Thoracic aorta (tissue), 2 donors: ENCODE data around the gene SPINK9. TPM values are rescaled to one million over a fixed set of nuclear protein-coding genes. Genes with fewer than 3 reads are reported as not detected.

ENCODE experiments used
- ATAC-seq: fragments of 150-250 bp; one replicate; pipeline ENCODE4 v1.8.0; 2017; ENCODE audit warnings: low read depth; ENCODE audit not compliant: insufficient number of reproducible peaks, low FRiP score
- DNase-seq: peaks from one replicate; pipeline ENCODE4 v3.0.0-alpha.2; 2020; ENCODE audit warnings: low spot score
- H3K27ac ChIP-seq, 2 donors: fragments of 200-600 bp; sonication (generic); 1 replicate in 1 of 2; 2 replicates in 1 of 2; pipeline ENCODE4 v1.5.1; 2016; ENCODE audit warnings: mild to moderate bottlenecking in 2 of 2, moderate library complexity in 2 of 2
- H3K27me3 ChIP-seq: fragments of 200-600 bp; sonication (generic); replicated peaks from 2 replicates; pipeline ENCODE4 v1.6.0; 2016; ENCODE audit warnings: mild to moderate bottlenecking; ENCODE audit not compliant: insufficient read depth
- H3K36me3 ChIP-seq: fragments of 200-600 bp; sonication (generic); one replicate; pipeline ENCODE4 v1.5.1; 2016
- H3K4me1 ChIP-seq, 2 donors: fragments of 200-600 bp; sonication (generic); 1 replicate in 1 of 2; 2 replicates in 1 of 2; pipeline versions ENCODE4 v1.5.1 to v1.6.0; 2016; ENCODE audit warnings: low read depth in 2 of 2, mild to moderate bottlenecking in 1 of 2; ENCODE audit not compliant: control insufficient read depth in 1 of 2
- H3K4me3 ChIP-seq: fragments of 200-600 bp; sonication (generic); 2 replicates; pipeline ENCODE4 v1.5.1; 2016; ENCODE audit warnings: mild to moderate bottlenecking
- H3K9me3 ChIP-seq: fragments of 200-600 bp; sonication (generic); 2 replicates; pipeline ENCODE4 v1.5.1; 2016
- total RNA-seq, 2 donors: library from RNA; depleted of rRNA; stranded (reverse); fragments of >200 nt; gene quantifications; one replicate each; pipeline versions ENCODE4 v1.1.0 to v1.2.3, GENCODE V29; 2016
- TF ChIP-seq, protein P1 (sequence below): fragments of 200-600 bp; sonication (generic); IDR thresholded peaks from one replicate; pipeline ENCODE4 v1.5.1; 2019; ENCODE audit warnings: antibody characterized with exemption

SPINK9 gene
- total RNA-seq, 2 donors from 2014 or later, result not detected

DNA sequence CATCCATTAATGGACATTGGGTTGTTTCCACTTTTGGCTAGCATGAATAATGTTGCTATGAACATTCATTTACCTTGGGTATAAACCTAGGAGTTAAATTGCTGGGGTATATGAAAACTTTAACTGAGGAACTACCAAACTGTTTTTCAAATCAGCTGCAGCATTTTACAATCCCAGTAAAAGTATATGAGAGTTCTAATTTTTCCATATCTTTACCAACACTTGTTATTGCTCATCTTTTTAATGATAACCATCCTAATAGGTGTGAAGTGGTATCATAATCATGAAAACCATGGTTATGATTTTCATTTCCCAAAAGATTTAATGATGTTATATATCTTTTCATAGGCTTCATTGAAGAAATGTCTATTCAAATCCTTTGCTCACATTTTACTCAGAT, 32.9 kb downstream of the SPINK9 start:
- ATAC-seq (no peak), DNase-seq (no peak)
- Histone ChIP-seq H3K4me1 (no peaks in the 10 kb centered on the region), H3K36me3 (no peaks in the 10 kb centered on the region), H3K9me3 (peaks cover 6% of the 10 kb centered on the region), H3K27ac (no peak overlapping the region), H3K4me3 (no peak overlapping the region), H3K27me3 (no peaks in the 10 kb centered on the region)
- TF ChIP-seq, protein P1, sequence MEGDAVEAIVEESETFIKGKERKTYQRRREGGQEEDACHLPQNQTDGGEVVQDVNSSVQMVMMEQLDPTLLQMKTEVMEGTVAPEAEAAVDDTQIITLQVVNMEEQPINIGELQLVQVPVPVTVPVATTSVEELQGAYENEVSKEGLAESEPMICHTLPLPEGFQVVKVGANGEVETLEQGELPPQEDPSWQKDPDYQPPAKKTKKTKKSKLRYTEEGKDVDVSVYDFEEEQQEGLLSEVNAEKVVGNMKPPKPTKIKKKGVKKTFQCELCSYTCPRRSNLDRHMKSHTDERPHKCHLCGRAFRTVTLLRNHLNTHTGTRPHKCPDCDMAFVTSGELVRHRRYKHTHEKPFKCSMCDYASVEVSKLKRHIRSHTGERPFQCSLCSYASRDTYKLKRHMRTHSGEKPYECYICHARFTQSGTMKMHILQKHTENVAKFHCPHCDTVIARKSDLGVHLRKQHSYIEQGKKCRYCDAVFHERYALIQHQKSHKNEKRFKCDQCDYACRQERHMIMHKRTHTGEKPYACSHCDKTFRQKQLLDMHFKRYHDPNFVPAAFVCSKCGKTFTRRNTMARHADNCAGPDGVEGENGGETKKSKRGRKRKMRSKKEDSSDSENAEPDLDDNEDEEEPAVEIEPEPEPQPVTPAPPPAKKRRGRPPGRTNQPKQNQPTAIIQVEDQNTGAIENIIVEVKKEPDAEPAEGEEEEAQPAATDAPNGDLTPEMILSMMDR, result no peak

DNA sequence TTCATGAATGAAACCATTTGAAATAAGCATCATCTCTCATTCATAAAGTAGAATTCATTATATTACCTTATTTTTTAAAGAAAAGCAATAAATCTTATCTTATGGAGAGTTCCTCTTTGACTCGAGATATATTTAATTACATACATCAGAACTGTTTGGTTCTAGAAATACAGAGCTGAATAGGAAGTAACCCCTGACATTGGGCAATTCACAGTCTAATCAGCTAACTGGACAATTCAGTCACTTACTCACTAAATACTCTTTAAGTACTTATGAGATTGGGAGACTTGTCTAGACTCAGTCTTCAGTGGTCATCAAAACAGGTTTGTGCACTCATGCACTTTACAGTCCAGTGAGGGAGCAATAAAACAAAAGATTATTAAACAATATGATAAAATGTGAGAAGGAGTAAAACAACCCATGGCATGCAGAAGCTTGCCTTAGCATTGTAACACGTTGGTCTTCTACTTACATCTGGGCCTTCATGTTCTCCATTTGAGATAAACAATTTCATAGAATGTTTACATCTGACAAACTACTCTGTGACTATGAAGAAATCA, 36.9 kb downstream of the SPINK9 start:
- no peak overlapping the region for H3K4me3 ChIP-seq
- H3K4me1 ChIP-seq, result no peaks in the 10 kb centered on the region
- H3K9me3 ChIP-seq, result peaks cover 6% of the 10 kb centered on the region
- no peak overlapping the region for H3K27ac ChIP-seq
- H3K27me3 ChIP-seq, result no peaks in the 10 kb centered on the region
- no peaks in the 10 kb centered on the region for H3K36me3 ChIP-seq
- DNase-seq (no peak), ATAC-seq (no peak)
- TF ChIP-seq, protein P1, result no peak

DNA sequence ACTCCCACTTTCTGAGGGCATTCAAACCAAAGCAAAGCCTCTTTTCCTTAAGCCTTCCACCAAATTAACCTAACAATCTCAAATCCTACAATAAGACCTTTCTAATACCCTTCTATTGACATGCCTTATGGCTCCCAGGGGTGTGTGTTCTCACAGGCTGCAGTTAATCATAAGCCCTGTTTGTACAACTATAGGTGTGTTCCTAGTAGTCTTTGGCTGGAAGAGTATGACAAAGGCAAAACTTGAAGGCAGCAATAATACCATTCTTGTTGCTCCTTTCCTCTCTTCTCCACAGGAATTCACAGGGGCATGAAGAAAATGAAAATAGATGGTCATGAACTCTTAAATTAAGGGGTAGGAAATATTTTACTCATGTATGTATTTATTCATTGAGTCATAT, 37.5 kb downstream of the SPINK9 start:
- H3K9me3 ChIP-seq, result peaks cover 6% of the 10 kb centered on the region
- no peaks in the 10 kb centered on the region for H3K36me3 ChIP-seq
- TF ChIP-seq, protein P1, result no peak
- no peaks in the 10 kb centered on the region for H3K4me1 ChIP-seq
- no peaks in the 10 kb centered on the region for H3K27me3 ChIP-seq
- H3K4me3 ChIP-seq, result no peak overlapping the region
- ATAC-seq (no peak), DNase-seq (no peak)
- no peak overlapping the region for H3K27ac ChIP-seq

DNA sequence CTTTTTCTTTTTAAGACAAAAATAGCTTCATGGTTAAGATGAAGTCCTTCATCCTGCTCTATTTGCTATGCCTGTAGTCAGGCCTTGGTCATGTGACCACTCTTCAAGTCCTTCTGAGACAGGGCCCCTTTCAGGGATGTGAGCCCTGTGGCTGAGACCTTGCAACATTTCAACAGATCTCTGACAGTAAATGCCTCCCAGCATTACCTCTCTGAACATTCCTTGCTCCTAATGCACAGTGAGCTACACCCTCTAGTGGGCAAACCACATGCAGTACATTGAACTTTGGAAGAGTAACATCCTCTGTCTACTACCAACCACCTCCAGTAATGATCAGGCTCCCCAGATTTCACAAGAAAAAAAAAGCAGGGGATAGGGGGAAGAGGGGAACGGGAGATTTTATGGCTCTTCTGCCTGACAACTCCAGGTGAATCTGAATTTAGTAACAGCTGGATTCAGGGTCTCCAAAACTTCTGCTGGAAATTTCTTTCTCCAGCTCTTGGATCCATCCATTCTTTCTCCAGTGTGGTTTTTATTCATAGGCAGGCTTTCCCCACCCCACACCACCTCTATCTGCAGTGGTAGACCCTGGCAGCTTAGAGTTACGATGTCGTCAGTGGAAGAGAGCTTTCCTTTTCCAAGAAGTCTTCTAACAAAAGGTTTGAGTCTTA, 39.5 kb downstream of the SPINK9 start:
- H3K27me3 ChIP-seq, result no peaks in the 10 kb centered on the region
- DNase-seq (no peak), ATAC-seq (no peak)
- H3K4me3 ChIP-seq, result no peak overlapping the region
- H3K4me1 ChIP-seq, result no peaks in the 10 kb centered on the region
- no peaks in the 10 kb centered on the region for H3K9me3 ChIP-seq
- H3K27ac ChIP-seq, result no peak overlapping the region
- no peaks in the 10 kb centered on the region for H3K36me3 ChIP-seq
- TF ChIP-seq, protein P1, result peak; percentile 41

DNA sequence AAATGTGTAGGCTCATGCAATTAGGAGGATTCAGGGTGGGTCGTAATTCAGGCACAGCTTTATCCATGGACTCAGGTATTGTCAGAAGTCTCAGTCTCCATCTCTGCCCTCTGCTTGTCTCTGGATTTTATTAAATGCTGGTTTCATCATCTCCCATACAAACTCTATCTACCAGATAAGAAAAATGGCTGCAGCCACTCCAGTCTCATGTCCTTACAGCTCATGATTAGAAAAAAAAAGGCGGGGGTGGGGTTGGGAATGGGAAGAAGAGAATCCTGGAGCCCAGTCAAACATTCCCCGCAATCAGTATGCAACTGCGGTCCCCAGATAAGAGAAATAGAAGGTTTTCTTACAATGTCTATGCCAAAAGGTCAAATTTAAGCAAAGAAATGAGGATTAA, 40.8 kb downstream of the SPINK9 start:
- no peaks in the 10 kb centered on the region for H3K4me1 ChIP-seq
- no peaks in the 10 kb centered on the region for H3K9me3 ChIP-seq
- no peak for ATAC-seq
- no peak overlapping the region for H3K27ac ChIP-seq
- H3K36me3 ChIP-seq, result no peaks in the 10 kb centered on the region
- H3K27me3 ChIP-seq, result no peaks in the 10 kb centered on the region
- TF ChIP-seq, protein P1, result no peak
- no peak for DNase-seq
- no peak overlapping the region for H3K4me3 ChIP-seq
